DND-41 (cell line): ENCODE measurements around the gene CLECL1.

Experiments
- ATAC-seq: fragments of 200-7000 bp; cut with Tn5 transposase; 3 replicates; pipeline ENCODE4 v1.9.1; 2021; ENCODE audit warnings: low read depth; ENCODE audit not compliant: insufficient read depth
- DNase-seq: peaks from one replicate; pipeline ENCODE4 v3.0.0-alpha.2; 2020
- H2AFZ ChIP-seq: 2 replicates; pipeline ENCODE4 v1.6.0; 2012; ENCODE audit warnings: low read depth, low read length
- H3K27ac ChIP-seq: 2 replicates; pipeline ENCODE4 v1.5.1; 2012; ENCODE audit warnings: low read length, inconsistent platforms
- H3K27me3 ChIP-seq: fragments of 200-600 bp; sonication (generic); 2 replicates; pipeline ENCODE4 v1.6.0; 2012; ENCODE audit warnings: low read length, mild to moderate bottlenecking, inconsistent platforms; ENCODE audit not compliant: insufficient read depth, poor library complexity
- H3K36me3 ChIP-seq: 2 replicates; pipeline ENCODE4 v1.5.1; 2012; ENCODE audit warnings: low read length, inconsistent platforms; ENCODE audit not compliant: insufficient read depth
- H3K4me1 ChIP-seq: 2 replicates; pipeline ENCODE4 v1.5.1; 2012; ENCODE audit warnings: mild to moderate bottlenecking, low read length; ENCODE audit not compliant: insufficient read depth
- H3K4me2 ChIP-seq: 2 replicates; pipeline ENCODE4 v1.6.0; 2012; ENCODE audit warnings: mild to moderate bottlenecking, moderate library complexity, low read length, inconsistent platforms; ENCODE audit not compliant: insufficient read depth
- H3K4me3 ChIP-seq, 2 experiments: fragments of 200-600 bp in 1 of 2; shearing (Covaris generic) in 1 of 2; 2 replicates each; pipeline ENCODE4 v1.5.1; 2012 to 2016; ENCODE audit warnings: inconsistent platforms in 2 of 2, low read length in 2 of 2, mild to moderate bottlenecking in 2 of 2, low read depth in 1 of 2, moderate library complexity in 1 of 2
- H3K79me2 ChIP-seq: 2 replicates; pipeline ENCODE4 v1.6.0; 2012; ENCODE audit warnings: low read length, inconsistent platforms; ENCODE audit not compliant: insufficient read depth
- H3K9ac ChIP-seq: 2 replicates; pipeline ENCODE4 v1.6.0; 2012; ENCODE audit warnings: low read depth, mild to moderate bottlenecking, inconsistent platforms, low read length, moderate library complexity
- H3K9me3 ChIP-seq: 2 replicates; pipeline ENCODE4 v1.5.1; 2012; ENCODE audit warnings: low read length, moderate library complexity, mild to moderate bottlenecking, inconsistent platforms; ENCODE audit not compliant: insufficient read depth, severe bottlenecking
- H4K20me1 ChIP-seq: 2 replicates; pipeline ENCODE4 v1.6.0; 2012; ENCODE audit warnings: low read length; ENCODE audit not compliant: insufficient read depth
- CTCF ChIP-seq: IDR thresholded peaks from 2 replicates; pipeline ENCODE4 v1.5.1; 2012; ENCODE audit warnings: borderline replicate concordance, low read length, moderate library complexity, mild to moderate bottlenecking; ENCODE audit not compliant: poor library complexity, severe bottlenecking; ENCODE audit errors: extremely low read depth
- EZH2 ChIP-seq: IDR thresholded peaks from 3 replicates; pipeline ENCODE4 v1.6.1; 2012; ENCODE audit warnings: borderline replicate concordance, low read depth, mild to moderate bottlenecking, moderate library complexity, low read length, inconsistent platforms; ENCODE audit not compliant: severe bottlenecking

CLECL1 gene

GRCh38 chr12:9702255-9702654 is 30.6 kb downstream of the CLECL1 start:
- Histone ChIP-seq H4K20me1 (no peaks in the 10 kb centered on the region), H2AFZ (peak overlapping the region; percentile 69), H3K4me3 (peak overlapping the region in 1 of 2 experiments; percentile 53; a peak in 3 of 4 replicates), H3K79me2 (no peaks in the 10 kb centered on the region), H3K27me3 (no peaks in the 10 kb centered on the region), H3K9me3 (peaks cover 5% of the 10 kb centered on the region), H3K27ac (peak overlapping the region; percentile 95), H3K4me1 (peaks cover 32% of the 10 kb centered on the region), H3K4me2 (peak overlapping the region; percentile 77), H3K9ac (peak overlapping the region; percentile 60), H3K36me3 (0 out of 2 replicates have a peak, but pooled peaks cover 2% of the 10 kb centered on the region)
- TF ChIP-seq EZH2: no peak
- no peak for TF ChIP-seq CTCF
- DNase-seq (peak; percentile 91), ATAC-seq (peak; percentile 97)

- peak; percentile 39 for DNase-seq
- peak; percentile 52 for ATAC-seq
- H3K4me1 ChIP-seq: peaks cover 31% of the 10 kb centered on the region
- H3K27me3 ChIP-seq: no peaks in the 10 kb centered on the region
- peak overlapping the region; percentile 95 for H3K27ac ChIP-seq
- H3K9ac ChIP-seq: peak overlapping the region; percentile 60
- TF ChIP-seq CTCF (no peak), EZH2 (no peak)
- peak overlapping the region; percentile 77 for H3K4me2 ChIP-seq
- peak overlapping the region; percentile 69 for H2AFZ ChIP-seq
- H3K79me2 ChIP-seq: no peaks in the 10 kb centered on the region
- H3K36me3 ChIP-seq: 0 out of 2 replicates have a peak, but pooled peaks cover 2% of the 10 kb centered on the region
- no peaks in the 10 kb centered on the region for H4K20me1 ChIP-seq
- H3K9me3 ChIP-seq: peaks cover 7% of the 10 kb centered on the region
- H3K4me3 ChIP-seq: peak overlapping the region in 1 of 2 experiments; percentile 53; a peak in 3 of 4 replicates
Observed at GRCh38 chr12:9701380-9702154, 31.3 kb downstream of the CLECL1 start.

GRCh38 chr12:9700606-9700956 is 32.3 kb downstream of the CLECL1 start:
- no peak overlapping the region for H2AFZ ChIP-seq
- no peak overlapping the region for H3K27ac ChIP-seq
- H3K27me3 ChIP-seq: no peaks in the 10 kb centered on the region
- H4K20me1 ChIP-seq: no peaks in the 10 kb centered on the region
- TF ChIP-seq CTCF (no peak), EZH2 (no peak)
- DNase-seq: no peak
- H3K9ac ChIP-seq: no peak overlapping the region
- H3K79me2 ChIP-seq: no peaks in the 10 kb centered on the region
- H3K4me3 ChIP-seq: no peak overlapping the region
- no peak for ATAC-seq
- H3K4me2 ChIP-seq: no peak overlapping the region
- peaks cover 9% of the 10 kb centered on the region for H3K9me3 ChIP-seq
- 0 out of 2 replicates have a peak, but pooled peaks cover 2% of the 10 kb centered on the region for H3K36me3 ChIP-seq
- H3K4me1 ChIP-seq: peaks cover 25% of the 10 kb centered on the region
